Measurements from ENCODE around the gene ASB4.

GRCh38 chr7:95472581-95473161 lies 13.1 kb upstream of the ASB4 start:
- TF ChIP-seq, protein P1, sequence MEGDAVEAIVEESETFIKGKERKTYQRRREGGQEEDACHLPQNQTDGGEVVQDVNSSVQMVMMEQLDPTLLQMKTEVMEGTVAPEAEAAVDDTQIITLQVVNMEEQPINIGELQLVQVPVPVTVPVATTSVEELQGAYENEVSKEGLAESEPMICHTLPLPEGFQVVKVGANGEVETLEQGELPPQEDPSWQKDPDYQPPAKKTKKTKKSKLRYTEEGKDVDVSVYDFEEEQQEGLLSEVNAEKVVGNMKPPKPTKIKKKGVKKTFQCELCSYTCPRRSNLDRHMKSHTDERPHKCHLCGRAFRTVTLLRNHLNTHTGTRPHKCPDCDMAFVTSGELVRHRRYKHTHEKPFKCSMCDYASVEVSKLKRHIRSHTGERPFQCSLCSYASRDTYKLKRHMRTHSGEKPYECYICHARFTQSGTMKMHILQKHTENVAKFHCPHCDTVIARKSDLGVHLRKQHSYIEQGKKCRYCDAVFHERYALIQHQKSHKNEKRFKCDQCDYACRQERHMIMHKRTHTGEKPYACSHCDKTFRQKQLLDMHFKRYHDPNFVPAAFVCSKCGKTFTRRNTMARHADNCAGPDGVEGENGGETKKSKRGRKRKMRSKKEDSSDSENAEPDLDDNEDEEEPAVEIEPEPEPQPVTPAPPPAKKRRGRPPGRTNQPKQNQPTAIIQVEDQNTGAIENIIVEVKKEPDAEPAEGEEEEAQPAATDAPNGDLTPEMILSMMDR (IDR thresholded peaks at IDR 0.05; ENCODE audit: low read depth, low read length, poor library complexity, severe bottlenecking), result no peak
- no peak for TF ChIP-seq EZH2phosphoT487 (IDR thresholded peaks at IDR 0.05; ENCODE audit: borderline replicate concordance, low read length)

Measured in DOHH2 (cell line).